ENCODE measurements around the gene SLC29A4. TPM values are rescaled to one million over a fixed set of nuclear protein-coding genes. Genes with fewer than 3 reads are reported as not detected.
"Not testable (repeated sequence)": the region's sequence is repeated elsewhere in the genome, so short reads cannot be mapped to it uniquely, and the experiment has no call there.

Gene SLC29A4
- total and polyA plus RNA-seq, 2 of the 8 experiments (the other 6 are each of a cell fraction or from before 2014, with no cell fraction given), result 6.9 to 15.1 TPM

DNA sequence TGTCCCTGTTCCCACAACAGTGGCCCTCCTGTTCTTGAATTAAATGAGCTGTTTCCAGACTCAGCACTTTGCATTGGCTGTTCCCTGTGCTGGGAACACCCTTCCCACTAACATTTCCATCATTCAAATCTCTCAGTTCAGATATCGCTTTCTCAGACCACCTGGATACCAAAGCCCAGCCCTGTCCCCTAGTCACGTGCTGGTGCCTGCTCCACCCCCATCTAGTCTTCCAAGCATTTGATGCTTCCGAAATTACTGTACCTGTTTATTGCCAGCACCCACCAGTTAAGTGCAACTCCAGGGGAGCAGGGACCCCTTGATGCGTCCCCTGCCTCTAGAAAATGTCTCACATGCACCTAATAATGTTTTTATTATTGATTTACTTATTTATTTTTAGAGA is 3.0 kb upstream of the SLC29A4 start (continued):
- TF ChIP-seq, protein P1, sequence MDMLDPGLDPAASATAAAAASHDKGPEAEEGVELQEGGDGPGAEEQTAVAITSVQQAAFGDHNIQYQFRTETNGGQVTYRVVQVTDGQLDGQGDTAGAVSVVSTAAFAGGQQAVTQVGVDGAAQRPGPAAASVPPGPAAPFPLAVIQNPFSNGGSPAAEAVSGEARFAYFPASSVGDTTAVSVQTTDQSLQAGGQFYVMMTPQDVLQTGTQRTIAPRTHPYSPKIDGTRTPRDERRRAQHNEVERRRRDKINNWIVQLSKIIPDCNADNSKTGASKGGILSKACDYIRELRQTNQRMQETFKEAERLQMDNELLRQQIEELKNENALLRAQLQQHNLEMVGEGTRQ (IDR thresholded peaks at IDR 0.05; ENCODE audit: low read length), result no peak
- TF ChIP-seq TBP (IDR thresholded peaks at IDR 0.05; ENCODE audit: low read depth, low read length), result no peak
- TF ChIP-seq, protein P2, sequence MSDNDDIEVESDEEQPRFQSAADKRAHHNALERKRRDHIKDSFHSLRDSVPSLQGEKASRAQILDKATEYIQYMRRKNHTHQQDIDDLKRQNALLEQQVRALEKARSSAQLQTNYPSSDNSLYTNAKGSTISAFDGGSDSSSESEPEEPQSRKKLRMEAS (IDR thresholded peaks at IDR 0.05), result no peak
- no peak for TF ChIP-seq KDM4A (IDR thresholded peaks at IDR 0.05; ENCODE audit: low read depth, low read length, severe bottlenecking)
- TF ChIP-seq CBX8 (IDR thresholded peaks at IDR 0.05; ENCODE audit: borderline replicate concordance, low read depth, low read length), result no peak

DNA sequence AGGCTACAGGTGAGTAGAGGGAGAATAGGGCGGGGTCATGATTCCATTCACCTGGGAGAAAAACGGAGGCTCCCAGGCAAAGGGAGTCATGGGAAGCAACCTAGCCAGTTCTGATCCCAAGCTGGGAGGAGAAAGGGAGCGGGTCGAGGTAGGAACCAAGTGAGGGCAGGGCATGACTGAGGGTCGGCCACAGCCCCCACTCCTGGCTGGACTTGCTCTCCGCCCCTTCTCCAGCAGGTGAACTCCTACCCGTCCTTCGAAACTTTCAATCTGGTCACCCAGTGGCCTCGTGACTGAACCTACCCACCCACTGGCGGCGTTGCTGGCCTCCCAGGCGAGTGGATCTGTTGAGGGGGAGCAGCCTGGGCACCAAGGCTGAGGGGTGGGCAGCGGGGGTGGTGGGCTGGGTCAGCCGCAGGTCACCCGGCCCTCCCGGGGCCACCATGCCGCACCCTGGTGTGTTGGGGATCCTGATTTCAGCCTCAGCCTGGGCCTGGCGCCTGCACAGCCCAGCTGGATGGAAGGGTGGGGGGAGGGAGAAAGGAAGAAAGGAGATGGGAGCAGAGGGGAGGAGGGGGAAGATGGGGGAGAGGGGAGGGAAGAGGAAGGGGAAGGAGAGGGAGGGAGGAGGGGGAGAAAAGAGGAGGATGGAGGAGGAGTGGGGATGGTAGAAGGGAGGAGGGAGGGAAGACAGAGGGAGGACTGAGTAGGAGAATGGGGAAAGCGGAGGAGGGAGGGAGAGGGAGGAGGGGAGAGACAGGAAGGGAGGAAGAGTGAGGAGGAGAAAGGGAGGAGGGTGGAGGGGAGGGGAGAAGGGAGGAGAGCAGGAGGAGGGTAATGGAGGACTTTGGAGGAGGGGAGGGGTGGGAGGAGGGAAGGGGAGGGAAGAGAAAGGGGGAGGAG is 894 bp upstream of the SLC29A4 start:
- H3K9ac ChIP-seq (replicated peaks in 1 of 4; ENCODE audit: extremely low read depth in 1 of 4, low read depth in 3 of 4, low read length in 3 of 4); H3K23me2 ChIP-seq (ENCODE audit: low read depth, low read length); H2BK12ac ChIP-seq (ENCODE audit: low read depth, low read length); H4K5ac ChIP-seq (ENCODE audit: insufficient read length, low read depth, low read length); H3K27ac ChIP-seq (ENCODE audit: low read depth, low read length); H2AFZ ChIP-seq (ENCODE audit: low read length); H3K56ac ChIP-seq (replicated peaks; ENCODE audit: insufficient read length, low read depth, low read length); H3K14ac ChIP-seq (ENCODE audit: insufficient read length); H3K4me1 ChIP-seq (replicated peaks in 1 of 4; ENCODE audit: control insufficient read depth in 3 of 4, insufficient read depth in 4 of 4, low read length in 3 of 4); H2BK120ac ChIP-seq (replicated peaks; ENCODE audit: low read depth, low read length); H3K4ac ChIP-seq (replicated peaks; ENCODE audit: insufficient read length, low read depth, low read length); H2BK5ac ChIP-seq (ENCODE audit: low read depth, low read length); H4K8ac ChIP-seq (ENCODE audit: extremely low read depth, insufficient read depth, low read length); H3K4me3 ChIP-seq (ENCODE audit: extremely low read depth in 1 of 4, insufficient read depth in 2 of 4, low read depth in 3 of 4, low read length in 4 of 4); H2BK15ac ChIP-seq (ENCODE audit: low read length); H3K18ac ChIP-seq (ENCODE audit: extremely low read depth, low read length); H4K20me1 ChIP-seq (replicated peaks in 1 of 2; ENCODE audit: control insufficient read depth in 1 of 2, insufficient read depth in 2 of 2, low read length in 2 of 2); H3K9me3 ChIP-seq (ENCODE audit: insufficient read depth in 2 of 2, low read depth in 1 of 2, low read length in 1 of 2); H3K36me3 ChIP-seq (ENCODE audit: control insufficient read depth in 2 of 4, insufficient read depth in 4 of 4, low read length in 3 of 4); H2AK5ac ChIP-seq (ENCODE audit: low read depth, low read length); H3K79me1 ChIP-seq (ENCODE audit: low read depth, low read length); FAIRE-seq; H3K23ac ChIP-seq (ENCODE audit: insufficient read length); H3K79me2 ChIP-seq (ENCODE audit: control insufficient read depth in 1 of 2, insufficient read depth in 2 of 2, low read length in 2 of 2); H2BK20ac ChIP-seq (ENCODE audit: low read length): not testable (repeated sequence)
- ChIA-PET POLR2A (ENCODE audit: partially characterized antibody) (interaction anchor here (0.6 kb wide), 1 partner anchor 13 kb away, joined by 3 read pairs; no protein-coding TSS in a partner anchor), CTCF (ENCODE audit: partially characterized antibody) (interaction anchor here (1.0 kb wide), 1 partner anchor 40 kb away, joined by 3 read pairs; no protein-coding TSS in a partner anchor)
- H4K91ac ChIP-seq (replicated peaks; ENCODE audit: insufficient read length, low read length), result peak overlapping the region; percentile 40
- WGBS, 2 experiments (ENCODE audit: extremely low coverage in 1 of 2, insufficient coverage in 1 of 2, insufficient read length in 1 of 2, insufficient replicate concordance in 2 of 2, low coverage in 1 of 2, low lambda C conversion rate in 2 of 2, missing lambda C conversion rate in 1 of 2), result 27% methylated on average over 11 of the region's 19 CpGs; no CpG with 5 or more reads in 1 of the 2 experiments
- H3K4me2 ChIP-seq (ENCODE audit: insufficient read depth in 1 of 2, low read depth in 2 of 2, low read length in 2 of 2), result peak overlapping the region in 1 of 2 experiments; percentile 31; a peak in 3 of 4 replicates
- peak in 1 of 2 experiments; percentile 67 for DNase-seq (ENCODE audit: low read depth in 1 of 2, low spot score in 2 of 2)
- peaks cover 0 to 16% (median 11%) of the 10 kb centered on the region in 4 experiments; a peak in 6 of 7 replicates for H3K27me3 ChIP-seq (replicated peaks in 1 of 4; ENCODE audit: control insufficient read depth in 3 of 4, extremely low read depth in 1 of 4, insufficient read depth in 3 of 4, low read length in 3 of 4)
